ENCODE measurements around the gene USF3. TPM values are rescaled to one million over a fixed set of nuclear protein-coding genes. Genes with fewer than 3 reads are reported as not detected.
A peak's percentile ranks its signal among the peaks of the same experiment; 100 is the strongest.

The USF3 gene
- total and polyA plus RNA-seq, 2 of the 8 experiments (the other 6 are each of a cell fraction or from before 2014, with no cell fraction given), result 9.6 to 18.5 TPM

- TF ChIP-seq, protein P1, sequence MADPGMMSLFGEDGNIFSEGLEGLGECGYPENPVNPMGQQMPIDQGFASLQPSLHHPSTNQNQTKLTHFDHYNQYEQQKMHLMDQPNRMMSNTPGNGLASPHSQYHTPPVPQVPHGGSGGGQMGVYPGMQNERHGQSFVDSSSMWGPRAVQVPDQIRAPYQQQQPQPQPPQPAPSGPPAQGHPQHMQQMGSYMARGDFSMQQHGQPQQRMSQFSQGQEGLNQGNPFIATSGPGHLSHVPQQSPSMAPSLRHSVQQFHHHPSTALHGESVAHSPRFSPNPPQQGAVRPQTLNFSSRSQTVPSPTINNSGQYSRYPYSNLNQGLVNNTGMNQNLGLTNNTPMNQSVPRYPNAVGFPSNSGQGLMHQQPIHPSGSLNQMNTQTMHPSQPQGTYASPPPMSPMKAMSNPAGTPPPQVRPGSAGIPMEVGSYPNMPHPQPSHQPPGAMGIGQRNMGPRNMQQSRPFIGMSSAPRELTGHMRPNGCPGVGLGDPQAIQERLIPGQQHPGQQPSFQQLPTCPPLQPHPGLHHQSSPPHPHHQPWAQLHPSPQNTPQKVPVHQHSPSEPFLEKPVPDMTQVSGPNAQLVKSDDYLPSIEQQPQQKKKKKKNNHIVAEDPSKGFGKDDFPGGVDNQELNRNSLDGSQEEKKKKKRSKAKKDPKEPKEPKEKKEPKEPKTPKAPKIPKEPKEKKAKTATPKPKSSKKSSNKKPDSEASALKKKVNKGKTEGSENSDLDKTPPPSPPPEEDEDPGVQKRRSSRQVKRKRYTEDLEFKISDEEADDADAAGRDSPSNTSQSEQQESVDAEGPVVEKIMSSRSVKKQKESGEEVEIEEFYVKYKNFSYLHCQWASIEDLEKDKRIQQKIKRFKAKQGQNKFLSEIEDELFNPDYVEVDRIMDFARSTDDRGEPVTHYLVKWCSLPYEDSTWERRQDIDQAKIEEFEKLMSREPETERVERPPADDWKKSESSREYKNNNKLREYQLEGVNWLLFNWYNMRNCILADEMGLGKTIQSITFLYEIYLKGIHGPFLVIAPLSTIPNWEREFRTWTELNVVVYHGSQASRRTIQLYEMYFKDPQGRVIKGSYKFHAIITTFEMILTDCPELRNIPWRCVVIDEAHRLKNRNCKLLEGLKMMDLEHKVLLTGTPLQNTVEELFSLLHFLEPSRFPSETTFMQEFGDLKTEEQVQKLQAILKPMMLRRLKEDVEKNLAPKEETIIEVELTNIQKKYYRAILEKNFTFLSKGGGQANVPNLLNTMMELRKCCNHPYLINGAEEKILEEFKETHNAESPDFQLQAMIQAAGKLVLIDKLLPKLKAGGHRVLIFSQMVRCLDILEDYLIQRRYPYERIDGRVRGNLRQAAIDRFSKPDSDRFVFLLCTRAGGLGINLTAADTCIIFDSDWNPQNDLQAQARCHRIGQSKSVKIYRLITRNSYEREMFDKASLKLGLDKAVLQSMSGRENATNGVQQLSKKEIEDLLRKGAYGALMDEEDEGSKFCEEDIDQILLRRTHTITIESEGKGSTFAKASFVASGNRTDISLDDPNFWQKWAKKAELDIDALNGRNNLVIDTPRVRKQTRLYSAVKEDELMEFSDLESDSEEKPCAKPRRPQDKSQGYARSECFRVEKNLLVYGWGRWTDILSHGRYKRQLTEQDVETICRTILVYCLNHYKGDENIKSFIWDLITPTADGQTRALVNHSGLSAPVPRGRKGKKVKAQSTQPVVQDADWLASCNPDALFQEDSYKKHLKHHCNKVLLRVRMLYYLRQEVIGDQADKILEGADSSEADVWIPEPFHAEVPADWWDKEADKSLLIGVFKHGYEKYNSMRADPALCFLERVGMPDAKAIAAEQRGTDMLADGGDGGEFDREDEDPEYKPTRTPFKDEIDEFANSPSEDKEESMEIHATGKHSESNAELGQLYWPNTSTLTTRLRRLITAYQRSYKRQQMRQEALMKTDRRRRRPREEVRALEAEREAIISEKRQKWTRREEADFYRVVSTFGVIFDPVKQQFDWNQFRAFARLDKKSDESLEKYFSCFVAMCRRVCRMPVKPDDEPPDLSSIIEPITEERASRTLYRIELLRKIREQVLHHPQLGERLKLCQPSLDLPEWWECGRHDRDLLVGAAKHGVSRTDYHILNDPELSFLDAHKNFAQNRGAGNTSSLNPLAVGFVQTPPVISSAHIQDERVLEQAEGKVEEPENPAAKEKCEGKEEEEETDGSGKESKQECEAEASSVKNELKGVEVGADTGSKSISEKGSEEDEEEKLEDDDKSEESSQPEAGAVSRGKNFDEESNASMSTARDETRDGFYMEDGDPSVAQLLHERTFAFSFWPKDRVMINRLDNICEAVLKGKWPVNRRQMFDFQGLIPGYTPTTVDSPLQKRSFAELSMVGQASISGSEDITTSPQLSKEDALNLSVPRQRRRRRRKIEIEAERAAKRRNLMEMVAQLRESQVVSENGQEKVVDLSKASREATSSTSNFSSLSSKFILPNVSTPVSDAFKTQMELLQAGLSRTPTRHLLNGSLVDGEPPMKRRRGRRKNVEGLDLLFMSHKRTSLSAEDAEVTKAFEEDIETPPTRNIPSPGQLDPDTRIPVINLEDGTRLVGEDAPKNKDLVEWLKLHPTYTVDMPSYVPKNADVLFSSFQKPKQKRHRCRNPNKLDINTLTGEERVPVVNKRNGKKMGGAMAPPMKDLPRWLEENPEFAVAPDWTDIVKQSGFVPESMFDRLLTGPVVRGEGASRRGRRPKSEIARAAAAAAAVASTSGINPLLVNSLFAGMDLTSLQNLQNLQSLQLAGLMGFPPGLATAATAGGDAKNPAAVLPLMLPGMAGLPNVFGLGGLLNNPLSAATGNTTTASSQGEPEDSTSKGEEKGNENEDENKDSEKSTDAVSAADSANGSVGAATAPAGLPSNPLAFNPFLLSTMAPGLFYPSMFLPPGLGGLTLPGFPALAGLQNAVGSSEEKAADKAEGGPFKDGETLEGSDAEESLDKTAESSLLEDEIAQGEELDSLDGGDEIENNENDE (IDR thresholded peaks at IDR 0.05; ENCODE audit: insufficient replicate concordance, low read length), result no peak
- TF ChIP-seq KDM4A (IDR thresholded peaks at IDR 0.05; ENCODE audit: low read depth, low read length, severe bottlenecking), result peak; percentile 87
- TF ChIP-seq EGR1 (IDR thresholded peaks at IDR 0.05; ENCODE audit: borderline replicate concordance, low read depth, low read length), result peak; percentile 66; the same call in 1 of the 2 replicates
- peak; percentile 30; the same call in 1 of the 2 replicates for TF ChIP-seq TAF1 (IDR thresholded peaks at IDR 0.05; ENCODE audit: low read depth, low read length)
- no peak; a peak in 3 of 4 replicates for TF ChIP-seq SIN3A (conservative IDR thresholded peaks at IDR 0.05 in 1 of 2, IDR thresholded peaks at IDR 0.05 in 1 of 2; ENCODE audit: low read depth in 1 of 2, low read length in 2 of 2)
- TF ChIP-seq BACH1 (IDR thresholded peaks at IDR 0.05; ENCODE audit: low read length), result no peak
- peak; percentile 72; the same call in 1 of the 2 replicates for TF ChIP-seq PHF8 (conservative IDR thresholded peaks at IDR 0.05; ENCODE audit: low read depth, low read length)
- no peak for TF ChIP-seq RFX5 (IDR thresholded peaks at IDR 0.05; ENCODE audit: borderline replicate concordance, low read depth, low read length)
- no peak for TF ChIP-seq KDM5A (IDR thresholded peaks at IDR 0.05; ENCODE audit: low read length)
- peak; percentile 78 for TF ChIP-seq ASH2L (IDR thresholded peaks at IDR 0.05; ENCODE audit: low read length)
Observed at GRCh38 chr3:113695786-113696645, at the start of gene USF3 (continued).

Measured in H1 (cell line).